ENCODE results near the gene PPCDC. TPM values are rescaled to one million over a fixed set of nuclear protein-coding genes. Genes with fewer than 3 reads are reported as not detected.

The PPCDC gene
- polyA plus RNA-seq, 3 donors, result 14.2 to 33.7 (median 18.7) TPM

DNA sequence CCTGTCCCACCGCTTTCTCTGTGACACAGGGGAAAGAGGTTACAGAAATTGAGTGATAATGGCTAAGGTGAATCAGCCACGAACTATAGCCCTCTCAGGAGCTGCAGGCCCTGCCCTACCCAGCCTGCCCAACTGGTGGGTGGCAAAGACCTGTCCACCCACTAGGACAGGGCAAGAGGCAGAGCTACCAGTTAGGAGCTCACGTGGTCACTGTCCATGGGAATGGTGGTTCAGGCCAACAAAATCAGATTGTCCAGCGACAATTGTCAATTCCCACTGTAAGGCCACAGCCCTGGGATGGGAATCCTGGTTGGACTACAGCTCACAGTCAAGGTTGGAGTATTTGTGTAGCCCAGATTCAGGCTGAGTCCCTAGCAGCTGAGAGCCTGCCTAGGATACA, 75.0 kb downstream of the PPCDC start:
- H3K27ac ChIP-seq (ENCODE audit: low read depth in 1 of 2, low read length in 2 of 2), result no peak overlapping the region
- peak overlapping the region; percentile 1 for H2AFZ ChIP-seq (ENCODE audit: insufficient read depth, low read depth, low read length, poor library complexity, severe bottlenecking)
- H3K9ac ChIP-seq (ENCODE audit: insufficient read depth, low read length, poor library complexity, severe bottlenecking), result no peak overlapping the region
- TF ChIP-seq, protein P1, sequence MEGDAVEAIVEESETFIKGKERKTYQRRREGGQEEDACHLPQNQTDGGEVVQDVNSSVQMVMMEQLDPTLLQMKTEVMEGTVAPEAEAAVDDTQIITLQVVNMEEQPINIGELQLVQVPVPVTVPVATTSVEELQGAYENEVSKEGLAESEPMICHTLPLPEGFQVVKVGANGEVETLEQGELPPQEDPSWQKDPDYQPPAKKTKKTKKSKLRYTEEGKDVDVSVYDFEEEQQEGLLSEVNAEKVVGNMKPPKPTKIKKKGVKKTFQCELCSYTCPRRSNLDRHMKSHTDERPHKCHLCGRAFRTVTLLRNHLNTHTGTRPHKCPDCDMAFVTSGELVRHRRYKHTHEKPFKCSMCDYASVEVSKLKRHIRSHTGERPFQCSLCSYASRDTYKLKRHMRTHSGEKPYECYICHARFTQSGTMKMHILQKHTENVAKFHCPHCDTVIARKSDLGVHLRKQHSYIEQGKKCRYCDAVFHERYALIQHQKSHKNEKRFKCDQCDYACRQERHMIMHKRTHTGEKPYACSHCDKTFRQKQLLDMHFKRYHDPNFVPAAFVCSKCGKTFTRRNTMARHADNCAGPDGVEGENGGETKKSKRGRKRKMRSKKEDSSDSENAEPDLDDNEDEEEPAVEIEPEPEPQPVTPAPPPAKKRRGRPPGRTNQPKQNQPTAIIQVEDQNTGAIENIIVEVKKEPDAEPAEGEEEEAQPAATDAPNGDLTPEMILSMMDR (IDR thresholded peaks at IDR 0.05), result no peak
- Mint-ChIP-seq H3K27me3 (ENCODE audit: low read depth in 3 of 3) (peaks cover 0 to 6% (median 0%) of the 10 kb centered on the region in 3 donors), H3K9me3 (peaks cover 0 to 2% (median 0%) of the 10 kb centered on the region in 7 donors), H3K4me3 (no peak overlapping the region), H3K36me3 (no peaks in the 10 kb centered on the region), H3K27ac (peak overlapping the region in 4 of 7 donors; percentile 15 to 50 (median 48)), H3K4me1 (peaks cover 15% of the 10 kb centered on the region)
- H3K9me3 ChIP-seq (replicated peaks in 1 of 2; ENCODE audit: control insufficient read depth in 1 of 2, insufficient read depth in 1 of 2, low read length in 2 of 2), result no peaks in the 10 kb centered on the region
- 96% methylated on average over 2 of the region's 4 CpGs for WGBS (ENCODE audit: insufficient coverage)
- no peak overlapping the region for H3K4me2 ChIP-seq (replicated peaks; ENCODE audit: extremely low read depth, low read length, poor library complexity, severe bottlenecking)
- peaks cover 7 to 15% of the 10 kb centered on the region in 2 donors for H3K4me1 ChIP-seq (ENCODE audit: control insufficient read depth in 1 of 2, insufficient read depth in 2 of 2, low read length in 2 of 2)
- H3K36me3 ChIP-seq (replicated peaks in 1 of 2; ENCODE audit: control insufficient read depth in 1 of 2, insufficient read depth in 2 of 2, low read length in 2 of 2), result no peaks in the 10 kb centered on the region
- H3K27me3 ChIP-seq (ENCODE audit: control insufficient read depth in 2 of 2, insufficient read depth in 2 of 2, low read length in 2 of 2), result no peaks in the 10 kb centered on the region
- DNase-seq, result no peak
- no peaks in the 10 kb centered on the region for H3K79me2 ChIP-seq (ENCODE audit: insufficient read depth, low read length)
- no peaks in the 10 kb centered on the region for H4K20me1 ChIP-seq (ENCODE audit: insufficient read depth, low read length)
- no peak overlapping the region for H3K4me3 ChIP-seq (replicated peaks in 1 of 3; ENCODE audit: low read depth in 2 of 3, low read length in 3 of 3)
- intact Hi-C loops (cut with micrococcal nuclease), result no loop called here

Small RNAs within 50 kb of the gene (small RNA-seq; reads per million reads assigned to genes)
- gene AC015720.1 (ENCODE audit: insufficient read length, low read depth) (not detected), gene RF00019 (ENCODE audit: insufficient read length, low read depth) (not detected)

Other genes starting within 250 kb of the PPCDC start
- 100 to 1,000 TPM in 2 of 3 donors, 10 to 100 TPM in 1; 79.0 to 426 (median 106) TPM for gene CSK, start 241.5 kb upstream of the PPCDC start, polyA plus RNA-seq
- under 1 TPM in 1 of 3 donors, not detected in 2; 0.08 TPM for gene LMAN1L, start 210.8 kb upstream of the PPCDC start, polyA plus RNA-seq
- under 1 TPM in 1 of 3 donors, not detected in 2; 0.12 TPM for gene CPLX3, start 197.0 kb upstream of the PPCDC start, polyA plus RNA-seq
- gene ULK3, start 180.4 kb upstream of the PPCDC start, polyA plus RNA-seq, result 10 to 100 TPM in 2 of 3 donors, 1 to 10 TPM in 1; 9.4 to 58.7 (median 16.0) TPM
- gene SCAMP2, start 150.2 kb upstream of the PPCDC start, polyA plus RNA-seq, result 100 to 1,000 TPM; 124 to 158 (median 124) TPM
- gene MPI, start 133.5 kb upstream of the PPCDC start, polyA plus RNA-seq, result 10 to 100 TPM; 19.2 to 19.9 (median 19.7) TPM
- 10 to 100 TPM; 11.7 to 53.9 (median 17.1) TPM for gene FAM219B, start 116.7 kb upstream of the PPCDC start, polyA plus RNA-seq
- gene COX5A, start 85.5 kb upstream of the PPCDC start, polyA plus RNA-seq, result 100 to 1,000 TPM; 127 to 498 (median 434) TPM
- gene RPP25, start 66.8 kb upstream of the PPCDC start, polyA plus RNA-seq, result 1 to 10 TPM; 1.7 to 6.7 (median 6.5) TPM
- under 1 TPM in 2 of 3 donors, not detected in 1; 0.08 to 0.32 TPM for gene SCAMP5, start 28.0 kb upstream of the PPCDC start, polyA plus RNA-seq
- gene C15orf39, start 178.3 kb downstream of the PPCDC start, polyA plus RNA-seq, result 10 to 100 TPM in 2 of 3 donors, 1 to 10 TPM in 1; 8.9 to 80.7 (median 18.2) TPM
- not detected for gene GOLGA6C, start 234.7 kb downstream of the PPCDC start, polyA plus RNA-seq

Data from CD14-positive monocyte (primary cell).